Measurements from ENCODE around the gene C5.
"Not testable (repeated sequence)": the region's sequence is repeated elsewhere in the genome, so short reads cannot be mapped to it uniquely, and the experiment has no call there.

The C5 gene

DNA sequence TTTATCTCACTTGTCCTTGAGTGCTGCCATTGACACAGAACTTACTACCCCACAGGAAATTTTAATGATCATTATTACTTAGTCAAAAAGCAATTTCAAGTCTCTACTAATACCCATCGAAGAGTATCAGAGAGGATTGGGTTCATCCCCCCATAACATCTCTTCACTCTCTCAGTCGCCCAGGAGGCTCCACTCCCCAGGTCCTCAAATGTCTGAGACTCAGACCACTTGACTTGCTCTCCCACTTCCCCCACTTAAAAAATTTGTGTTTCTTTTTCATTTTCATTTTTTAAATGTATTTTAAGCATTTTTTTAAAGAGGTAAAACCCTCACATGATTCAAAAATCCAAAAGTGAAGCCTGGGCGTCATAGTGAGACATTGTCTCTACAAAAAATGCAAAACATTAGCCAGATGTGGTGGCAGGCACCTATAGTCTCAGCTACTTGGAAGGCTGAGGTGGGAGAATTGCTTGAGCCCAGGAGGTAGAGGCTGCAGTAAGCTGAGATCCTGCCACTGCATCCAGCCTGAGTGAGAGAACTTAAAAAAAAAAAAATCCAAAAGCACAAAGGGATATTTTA, 66.7 kb downstream of the C5 start:
- in situ Hi-C loops (cut with MboI; ENCODE audit: low sequenced_read_pairs): loop anchor here (25.0 kb wide), 1 partner anchor 404 kb away; no protein-coding TSS in a partner anchor

DNA sequence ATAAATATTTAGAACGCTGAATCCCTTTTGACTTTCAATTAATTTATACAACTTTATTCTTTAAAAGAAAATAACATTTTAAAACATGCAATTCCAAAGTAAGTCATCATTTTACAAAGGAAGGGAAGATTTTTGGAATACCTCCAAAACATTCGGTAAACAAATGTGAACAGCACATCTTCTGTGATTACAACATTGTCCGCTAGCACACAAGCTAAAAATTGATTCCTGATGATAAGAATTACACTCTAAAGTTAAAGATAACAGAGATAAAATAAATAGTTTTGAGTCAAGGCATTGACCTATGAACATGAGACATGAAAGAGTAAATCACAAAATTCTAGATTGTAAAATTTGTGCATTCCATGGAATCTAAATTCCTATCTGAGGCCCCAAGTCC, 67.2 kb downstream of the C5 start:
- in situ Hi-C loops (cut with MboI; ENCODE audit: low sequenced_read_pairs): loop anchor here (25.0 kb wide), 1 partner anchor 404 kb away; no protein-coding TSS in a partner anchor

GRCh38 chr9:120980951-120981350, 69.1 kb downstream of the C5 start:
- in situ Hi-C loops (cut with MboI; ENCODE audit: low sequenced_read_pairs): loop anchor here (25.0 kb wide), 1 partner anchor 406 kb away; no protein-coding TSS in a partner anchor

GRCh38 chr9:120979797-120980196, 70.3 kb downstream of the C5 start:
- in situ Hi-C loops (cut with MboI; ENCODE audit: low sequenced_read_pairs): loop anchor here (25.0 kb wide), 1 partner anchor 408 kb away; no protein-coding TSS in a partner anchor

GRCh38 chr9:120978987-120979386, 71.1 kb downstream of the C5 start:
- in situ Hi-C loops (cut with MboI; ENCODE audit: low sequenced_read_pairs): loop anchor here (25.0 kb wide), 1 partner anchor 408 kb away; no protein-coding TSS in a partner anchor

- in situ Hi-C loops (cut with MboI; ENCODE audit: low sequenced_read_pairs): loop anchor here (25.0 kb wide), 1 partner anchor 410 kb away; no protein-coding TSS in a partner anchor
These were observed 72.8 kb downstream of the C5 start for GRCh38 chr9:120977321-120977720.

GRCh38 chr9:120974921-120975320, 75.2 kb downstream of the C5 start:
- in situ Hi-C loops (cut with MboI; ENCODE audit: low sequenced_read_pairs): loop anchor here (25.0 kb wide), 1 partner anchor 412 kb away; no protein-coding TSS in a partner anchor

DNA sequence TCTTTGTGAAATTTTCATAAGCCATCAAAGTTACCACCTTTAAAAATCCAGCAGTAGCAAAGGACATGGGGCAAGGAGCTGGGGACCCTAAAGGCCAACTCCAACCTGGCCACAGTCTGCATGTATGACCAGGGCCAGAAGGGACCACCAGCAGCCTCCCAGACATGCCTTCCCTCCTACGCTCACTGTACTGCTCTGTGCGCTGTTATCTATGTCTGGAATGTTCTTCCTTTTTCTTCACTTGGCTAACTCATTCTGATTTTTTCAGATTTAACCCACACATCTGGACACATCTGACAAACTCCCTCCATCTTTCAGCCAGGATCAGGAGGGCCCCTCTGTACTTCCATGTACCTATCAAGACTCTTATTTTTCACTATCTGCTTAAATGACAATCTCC, 75.9 kb downstream of the C5 start:
- in situ Hi-C loops (cut with MboI; ENCODE audit: low sequenced_read_pairs): no loop called here

GRCh38 chr9:120971938-120972337, 78.1 kb downstream of the C5 start:
- in situ Hi-C loops (cut with MboI; ENCODE audit: low sequenced_read_pairs): no loop called here

- in situ Hi-C loops (cut with MboI; ENCODE audit: low sequenced_read_pairs): not testable (repeated sequence)
These were observed 78.6 kb downstream of the C5 start for GRCh38 chr9:120971471-120971870.

DNA sequence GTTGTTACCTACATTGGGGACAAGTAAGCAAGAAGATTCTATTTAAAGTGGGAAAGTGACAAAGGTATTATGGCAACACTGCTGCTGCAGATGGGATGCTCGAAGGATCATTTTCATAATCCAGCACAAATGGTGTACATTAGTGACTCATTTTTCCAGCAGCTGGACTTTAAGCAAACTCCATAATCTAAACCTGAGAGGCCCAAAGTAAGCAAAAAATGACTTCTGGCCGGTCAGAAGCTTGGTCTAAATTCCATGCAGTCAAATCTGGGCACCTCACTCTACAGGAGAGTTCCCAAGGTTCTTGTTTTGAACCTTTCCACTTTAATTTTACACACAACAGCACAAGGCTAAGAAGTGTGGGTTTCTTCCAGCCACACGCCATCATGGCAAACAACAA, 79.8 kb downstream of the C5 start:
- in situ Hi-C loops (cut with MboI; ENCODE audit: low sequenced_read_pairs): no loop called here

DNA sequence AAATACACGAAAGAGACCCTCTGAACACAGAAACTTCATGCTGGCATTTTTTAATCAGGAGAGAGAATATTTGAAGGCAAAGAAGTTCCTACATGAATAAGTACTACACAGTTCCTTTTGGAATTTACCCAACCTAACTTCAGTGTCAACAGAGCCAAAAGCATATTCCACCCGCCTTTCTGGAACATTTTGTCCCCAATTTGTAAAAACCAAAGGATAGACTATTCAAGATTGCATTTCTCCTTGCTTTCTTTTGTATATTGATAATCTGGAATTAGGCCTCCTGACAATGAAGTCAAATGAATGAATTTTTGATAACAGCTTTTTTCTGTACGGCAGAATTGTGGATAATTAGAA, 84.1 kb downstream of the C5 start:
- in situ Hi-C loops (cut with MboI; ENCODE audit: low sequenced_read_pairs): no loop called here

DNA sequence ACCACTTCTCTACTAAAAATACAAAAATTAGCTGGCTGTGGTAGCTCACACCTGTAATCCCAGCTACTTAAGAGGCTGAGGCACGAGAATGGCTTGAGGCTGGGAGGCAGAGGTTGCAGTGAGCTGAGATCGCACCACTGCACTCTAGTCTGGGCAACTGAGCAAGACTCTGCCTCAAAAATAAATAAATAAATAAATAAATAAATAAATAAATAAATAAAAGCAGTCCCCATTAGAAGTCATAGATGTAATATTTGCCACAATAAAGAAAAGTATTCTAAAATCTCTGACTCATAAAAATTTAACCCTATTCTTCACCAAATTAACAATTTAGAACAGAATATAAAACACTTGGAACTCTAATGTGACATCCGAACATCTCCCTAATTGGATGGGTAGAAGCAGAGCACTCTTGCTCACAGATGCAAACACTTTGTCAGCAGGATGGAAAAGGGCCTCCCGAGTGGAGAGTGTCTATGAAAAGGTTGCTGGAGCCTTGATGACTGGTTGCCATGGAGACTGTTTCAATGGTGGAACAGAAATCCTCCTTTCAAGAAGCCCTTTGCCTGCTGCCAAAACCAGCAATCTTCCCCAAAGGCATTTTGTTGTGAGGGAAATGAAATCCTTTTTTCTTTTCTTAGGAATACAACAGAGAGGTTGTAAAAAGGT, 84.6 kb downstream of the C5 start:
- in situ Hi-C loops (cut with MboI; ENCODE audit: low sequenced_read_pairs): no loop called here

DNA sequence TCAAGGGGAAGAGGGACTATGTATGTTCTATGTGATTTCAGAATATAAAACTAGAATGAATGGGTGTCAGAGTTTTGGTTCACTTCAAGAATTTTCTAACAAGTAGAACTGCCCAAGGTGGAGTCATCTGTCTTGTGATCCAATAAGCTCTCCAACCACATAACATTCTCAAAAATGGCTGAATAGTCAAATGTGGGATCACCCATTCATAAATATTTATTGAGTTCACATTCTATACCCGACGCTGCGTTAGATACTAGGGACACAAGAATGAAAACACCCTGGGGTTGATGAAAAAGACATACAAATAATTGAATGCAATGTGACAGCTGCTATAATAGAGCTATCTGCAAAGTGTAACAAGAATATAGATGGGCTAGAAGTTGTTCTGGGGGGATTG, 88.1 kb downstream of the C5 start:
- in situ Hi-C loops (cut with MboI; ENCODE audit: low sequenced_read_pairs): no loop called here

DNA sequence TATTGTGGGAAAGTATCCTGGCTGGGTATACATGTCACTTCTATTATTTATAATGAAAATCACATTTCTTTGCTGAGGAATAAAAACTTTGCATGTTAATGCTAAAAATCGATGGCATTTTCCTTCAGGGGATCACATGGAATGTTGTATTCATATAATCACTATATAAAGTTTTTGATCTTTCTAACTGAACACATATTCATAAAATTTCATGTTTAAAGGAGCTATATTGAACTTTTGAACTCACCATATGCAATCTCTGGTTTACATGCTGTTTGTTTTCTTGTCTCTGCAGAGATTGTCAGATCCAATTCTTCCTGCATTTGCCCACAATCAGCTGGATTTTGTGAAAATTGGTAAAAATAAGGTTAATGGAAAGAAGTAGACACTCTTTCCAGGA, 90.1 kb downstream of the C5 start:
- in situ Hi-C loops (cut with MboI; ENCODE audit: low sequenced_read_pairs): no loop called here

- in situ Hi-C loops (cut with MboI; ENCODE audit: low sequenced_read_pairs): no loop called here
These were observed 93.2 kb downstream of the C5 start for GRCh38 chr9:120956862-120957261.

DNA sequence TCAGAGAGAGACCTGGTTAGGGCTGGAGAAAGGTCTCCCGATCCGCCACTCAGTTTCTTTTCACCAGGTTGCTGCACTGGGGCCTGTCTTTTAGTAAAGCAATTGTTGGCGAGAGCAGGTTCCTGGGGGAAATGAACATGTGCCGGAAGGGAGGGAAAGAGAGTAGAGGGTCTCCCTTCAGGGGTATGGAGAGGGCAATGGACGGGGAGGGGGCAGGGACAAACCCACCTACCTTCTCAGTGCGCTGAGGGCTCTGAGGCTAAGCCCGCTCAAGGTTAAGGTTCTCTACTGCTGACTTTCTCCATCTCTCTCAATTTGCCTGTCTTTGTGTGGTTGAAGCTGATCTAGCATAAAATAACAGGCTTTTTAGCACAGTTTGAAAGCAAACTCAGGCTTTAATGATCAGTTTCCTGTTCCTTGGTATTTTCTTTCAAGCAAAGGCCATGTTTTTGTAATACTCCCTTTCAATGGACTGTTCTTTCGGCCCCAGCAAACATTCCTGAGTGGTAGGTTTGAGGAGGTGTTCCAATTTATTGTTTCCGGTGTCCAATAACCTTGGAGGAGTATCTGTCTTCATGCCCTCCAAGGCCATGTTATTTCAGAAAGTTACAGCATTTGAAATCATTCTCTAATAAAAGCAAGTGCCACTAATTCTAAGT, 98.0 kb downstream of the C5 start:
- in situ Hi-C loops (cut with MboI; ENCODE audit: low sequenced_read_pairs): no loop called here

DNA sequence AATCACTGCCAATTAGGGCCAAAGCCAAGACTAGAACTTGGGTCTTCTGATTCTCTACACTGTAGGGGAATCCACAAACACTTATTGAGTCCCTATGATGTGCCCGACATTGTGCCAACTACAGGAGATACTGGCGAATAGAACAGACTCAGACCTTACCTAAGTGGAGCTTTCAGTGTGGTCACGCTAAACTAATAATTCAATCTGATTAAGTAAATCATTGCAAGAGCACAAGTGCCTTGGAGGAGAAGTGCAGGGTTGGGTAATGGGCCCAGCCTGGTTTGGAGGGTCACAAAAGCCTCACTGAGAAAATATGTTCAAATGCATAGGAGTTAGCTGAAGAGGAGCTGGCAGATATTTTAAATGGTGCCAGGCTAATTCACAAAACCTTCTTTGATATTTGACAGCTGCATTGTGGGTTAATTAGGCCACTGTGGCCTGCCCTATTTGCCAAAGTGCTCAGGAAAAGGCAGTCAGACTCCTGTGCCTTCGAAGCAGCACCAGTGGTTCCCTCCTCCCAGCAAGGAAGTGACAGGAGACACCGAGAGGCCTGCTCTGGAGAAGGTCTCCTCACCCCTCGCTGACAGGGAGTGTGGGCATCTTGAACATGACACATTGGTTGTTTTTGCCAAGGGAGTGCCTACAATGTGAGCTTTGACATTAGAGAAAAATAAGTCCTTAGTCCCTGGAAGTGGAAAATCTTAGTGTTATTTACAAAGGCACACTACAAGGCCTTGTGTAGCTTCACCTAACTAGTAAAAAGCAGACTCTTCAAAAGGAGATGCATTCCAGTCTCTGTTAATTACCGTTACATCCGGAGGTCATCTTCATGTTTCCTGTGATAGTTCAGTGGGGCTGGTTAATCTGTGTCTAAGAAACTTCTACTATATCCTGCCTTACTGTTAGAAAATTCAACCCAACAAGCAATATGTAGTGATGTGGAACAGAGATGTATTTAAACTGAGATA, 99.4 kb downstream of the C5 start:
- in situ Hi-C loops (cut with MboI; ENCODE audit: low sequenced_read_pairs): no loop called here

GRCh38 chr9:120949290-120949689, 100.8 kb downstream of the C5 start:
- in situ Hi-C loops (cut with MboI; ENCODE audit: low sequenced_read_pairs): no loop called here

DNA sequence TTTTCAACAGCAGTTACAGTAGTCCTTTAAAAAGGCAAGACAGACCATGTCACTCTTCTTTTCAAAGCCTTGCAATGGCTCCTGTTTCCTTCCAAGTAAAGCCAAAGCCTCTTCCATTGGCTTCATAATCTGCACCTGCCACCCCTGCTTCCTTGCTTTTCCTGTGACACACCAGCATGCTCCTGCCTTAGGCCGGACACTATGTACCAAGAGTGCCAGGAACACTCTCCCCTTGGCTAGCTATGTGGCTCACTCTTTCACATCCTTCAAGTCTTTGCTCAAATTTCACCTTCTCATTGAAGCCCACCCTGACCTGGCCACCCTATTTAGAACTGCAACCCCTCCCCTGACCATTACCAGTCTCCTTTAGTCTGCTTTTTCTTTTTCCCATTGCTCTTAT, 101.3 kb downstream of the C5 start:
- in situ Hi-C loops (cut with MboI; ENCODE audit: low sequenced_read_pairs): no loop called here

- in situ Hi-C loops (cut with MboI; ENCODE audit: low sequenced_read_pairs): no loop called here
These were observed 102.9 kb downstream of the C5 start for GRCh38 chr9:120947222-120947621.
